ENCODE results near the gene TMEM89. TPM values are rescaled to one million over a fixed set of nuclear protein-coding genes. Genes with fewer than 3 reads are reported as not detected.

TMEM89 gene
- polyA plus RNA-seq, 3 donors, result 0.21 TPM; not detected in 2

DNA sequence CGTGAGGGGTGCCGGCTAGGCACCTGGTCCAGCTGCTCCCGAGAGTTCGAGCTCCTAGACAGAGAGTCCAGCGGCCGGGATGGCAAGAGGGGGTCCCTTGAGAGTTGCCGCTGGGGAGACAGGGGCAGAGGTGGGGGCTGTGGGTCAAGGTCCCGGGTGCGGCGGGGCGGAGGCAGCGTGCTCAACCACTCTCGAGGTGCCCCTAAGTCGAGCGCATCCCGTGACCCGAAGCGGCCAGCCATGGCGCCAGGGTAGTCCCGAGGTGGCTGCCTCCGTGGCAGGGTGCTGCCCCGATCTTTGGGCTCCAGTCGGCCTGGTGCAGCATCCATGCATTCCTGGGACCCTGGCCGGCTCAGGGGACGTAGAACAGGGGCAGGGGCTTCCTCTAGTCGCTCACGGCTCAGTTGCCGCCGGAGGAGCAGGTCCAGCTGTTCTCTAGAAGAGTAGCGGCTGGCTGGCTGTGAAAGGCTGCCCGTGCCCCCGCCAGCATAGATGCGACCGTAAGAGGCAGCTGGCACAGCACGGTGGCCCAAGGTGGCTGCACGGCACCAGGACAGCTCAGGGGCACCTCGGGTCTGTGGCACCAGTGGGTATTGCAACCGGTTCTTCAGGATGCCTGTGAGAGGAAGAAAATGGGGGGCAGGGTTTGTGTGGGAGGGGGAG lies 18.5 kb upstream of the TMEM89 start:
- H3K9me3 ChIP-seq (replicated peaks in 1 of 2; ENCODE audit: control insufficient read depth in 1 of 2, insufficient read depth in 1 of 2, low read length in 2 of 2), result no peaks in the 10 kb centered on the region
- H3K9me3 Mint-ChIP-seq, result no peaks in the 10 kb centered on the region
- intact Hi-C loops (cut with micrococcal nuclease), result loop anchor here (10.0 kb wide), 1 partner anchor 175 kb away; a partner anchor contains a TSS

GRCh38 chr3:48637305-48637704 lies 15.7 kb upstream of the TMEM89 start:
- H3K27ac Mint-ChIP-seq, result peak overlapping the region in 1 of 7 donors; percentile 10
- no peak overlapping the region for H3K4me3 Mint-ChIP-seq
- intact Hi-C loops (cut with micrococcal nuclease), result loop anchor here (10.0 kb wide), 1 partner anchor 173 kb away; a partner anchor contains a TSS
- peaks cover 19% of the 10 kb centered on the region for H3K79me2 ChIP-seq (ENCODE audit: insufficient read depth, low read length)
- H3K4me1 Mint-ChIP-seq, result peaks cover 23% of the 10 kb centered on the region
- peaks cover 12 to 14% of the 10 kb centered on the region in 2 donors for H3K36me3 ChIP-seq (replicated peaks in 1 of 2; ENCODE audit: control insufficient read depth in 1 of 2, insufficient read depth in 2 of 2, low read length in 2 of 2)
- H4K20me1 ChIP-seq (ENCODE audit: insufficient read depth, low read length), result peaks cover 16% of the 10 kb centered on the region
- H3K27ac ChIP-seq (ENCODE audit: low read depth in 1 of 2, low read length in 2 of 2), result no peak overlapping the region
- peaks cover 21 to 32% of the 10 kb centered on the region in 2 donors for H3K4me1 ChIP-seq (ENCODE audit: control insufficient read depth in 1 of 2, insufficient read depth in 2 of 2, low read length in 2 of 2)
- no peak overlapping the region for H2AFZ ChIP-seq (ENCODE audit: insufficient read depth, low read depth, low read length, poor library complexity, severe bottlenecking)
- peaks cover 2 to 5% (median 2%) of the 10 kb centered on the region in 3 donors for H3K27me3 Mint-ChIP-seq (ENCODE audit: low read depth in 3 of 3)
- 96% methylated on average over 6 of the region's 6 CpGs for WGBS (ENCODE audit: insufficient coverage)
- no peaks in the 10 kb centered on the region for H3K27me3 ChIP-seq (ENCODE audit: control insufficient read depth in 2 of 2, insufficient read depth in 2 of 2, low read length in 2 of 2)
- H3K4me3 ChIP-seq (replicated peaks in 1 of 3; ENCODE audit: low read depth in 2 of 3, low read length in 3 of 3), result no peak overlapping the region
- TF ChIP-seq, protein P1, sequence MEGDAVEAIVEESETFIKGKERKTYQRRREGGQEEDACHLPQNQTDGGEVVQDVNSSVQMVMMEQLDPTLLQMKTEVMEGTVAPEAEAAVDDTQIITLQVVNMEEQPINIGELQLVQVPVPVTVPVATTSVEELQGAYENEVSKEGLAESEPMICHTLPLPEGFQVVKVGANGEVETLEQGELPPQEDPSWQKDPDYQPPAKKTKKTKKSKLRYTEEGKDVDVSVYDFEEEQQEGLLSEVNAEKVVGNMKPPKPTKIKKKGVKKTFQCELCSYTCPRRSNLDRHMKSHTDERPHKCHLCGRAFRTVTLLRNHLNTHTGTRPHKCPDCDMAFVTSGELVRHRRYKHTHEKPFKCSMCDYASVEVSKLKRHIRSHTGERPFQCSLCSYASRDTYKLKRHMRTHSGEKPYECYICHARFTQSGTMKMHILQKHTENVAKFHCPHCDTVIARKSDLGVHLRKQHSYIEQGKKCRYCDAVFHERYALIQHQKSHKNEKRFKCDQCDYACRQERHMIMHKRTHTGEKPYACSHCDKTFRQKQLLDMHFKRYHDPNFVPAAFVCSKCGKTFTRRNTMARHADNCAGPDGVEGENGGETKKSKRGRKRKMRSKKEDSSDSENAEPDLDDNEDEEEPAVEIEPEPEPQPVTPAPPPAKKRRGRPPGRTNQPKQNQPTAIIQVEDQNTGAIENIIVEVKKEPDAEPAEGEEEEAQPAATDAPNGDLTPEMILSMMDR (IDR thresholded peaks at IDR 0.05), result no peak
- H3K9me3 Mint-ChIP-seq, result no peaks in the 10 kb centered on the region
- DNase-seq, result no peak
- H3K9ac ChIP-seq (ENCODE audit: insufficient read depth, low read length, poor library complexity, severe bottlenecking), result no peak overlapping the region
- no peak overlapping the region for H3K4me2 ChIP-seq (replicated peaks; ENCODE audit: extremely low read depth, low read length, poor library complexity, severe bottlenecking)
- no peaks in the 10 kb centered on the region for H3K9me3 ChIP-seq (replicated peaks in 1 of 2; ENCODE audit: control insufficient read depth in 1 of 2, insufficient read depth in 1 of 2, low read length in 2 of 2)
- H3K36me3 Mint-ChIP-seq, result peaks cover 4 to 12% of the 10 kb centered on the region in 2 donors

More for the DNA sequence above, 18.5 kb upstream of the TMEM89 start:
- H3K79me2 ChIP-seq (ENCODE audit: insufficient read depth, low read length), result peaks cover 1% of the 10 kb centered on the region
- no peak overlapping the region for H3K4me3 ChIP-seq (replicated peaks in 1 of 3; ENCODE audit: low read depth in 2 of 3, low read length in 3 of 3)
- Mint-ChIP-seq H3K4me3 (no peak overlapping the region), H3K27me3 (ENCODE audit: low read depth in 3 of 3) (peaks cover 2 to 5% (median 2%) of the 10 kb centered on the region in 3 donors), H3K4me1 (peaks cover 8% of the 10 kb centered on the region), H3K36me3 (no peaks in the 10 kb centered on the region), H3K27ac (no peak overlapping the region)
- no peaks in the 10 kb centered on the region for H3K27me3 ChIP-seq (ENCODE audit: control insufficient read depth in 2 of 2, insufficient read depth in 2 of 2, low read length in 2 of 2)
- DNase-seq, result no peak
- 96% methylated on average over 38 of the region's 38 CpGs for WGBS (ENCODE audit: insufficient coverage)
- H3K4me2 ChIP-seq (replicated peaks; ENCODE audit: extremely low read depth, low read length, poor library complexity, severe bottlenecking), result no peak overlapping the region
- no peak overlapping the region for H2AFZ ChIP-seq (ENCODE audit: insufficient read depth, low read depth, low read length, poor library complexity, severe bottlenecking)
- no peak overlapping the region for H3K9ac ChIP-seq (ENCODE audit: insufficient read depth, low read length, poor library complexity, severe bottlenecking)
- H4K20me1 ChIP-seq (ENCODE audit: insufficient read depth, low read length), result no peaks in the 10 kb centered on the region
- H3K4me1 ChIP-seq (ENCODE audit: control insufficient read depth in 1 of 2, insufficient read depth in 2 of 2, low read length in 2 of 2), result peaks cover 10 to 13% of the 10 kb centered on the region in 2 donors
- H3K27ac ChIP-seq (ENCODE audit: low read depth in 1 of 2, low read length in 2 of 2), result no peak overlapping the region
- TF ChIP-seq, protein P1 (IDR thresholded peaks at IDR 0.05), result no peak
- H3K36me3 ChIP-seq (replicated peaks in 1 of 2; ENCODE audit: control insufficient read depth in 1 of 2, insufficient read depth in 2 of 2, low read length in 2 of 2), result no peaks in the 10 kb centered on the region

Data from CD14-positive monocyte (primary cell).